Neutrophil (primary cell): Measurements from ENCODE around the gene TAOK2.

Experiments used
- H3K27ac ChIP-seq: fragments of 200-600 bp; sonication (generic); 2 replicates; pipeline ENCODE4 v1.5.1; 2016; ENCODE audit warnings: mild to moderate bottlenecking, moderate library complexity
- H3K27me3 ChIP-seq: fragments of 200-600 bp; sonication (generic); 2 replicates; pipeline ENCODE4 v1.6.0; 2016; ENCODE audit warnings: mild to moderate bottlenecking
- H3K36me3 ChIP-seq: fragments of 200-600 bp; sonication (generic); 2 replicates; pipeline ENCODE4 v1.5.1; 2017
- H3K4me1 ChIP-seq, 2 experiments: fragments of 200-600 bp in 1 of 2; sonication (generic) in 1 of 2; 1 replicate in 1 of 2; 2 replicates in 1 of 2; pipeline versions ENCODE4 v1.5.1 to v1.6.1; 2013 to 2016; ENCODE audit warnings: low read depth in 1 of 2, low read length in 1 of 2, mild to moderate bottlenecking in 1 of 2, moderate library complexity in 1 of 2; ENCODE audit not compliant: control insufficient read depth in 1 of 2, insufficient read depth in 1 of 2
- H3K4me3 ChIP-seq, 2 experiments: fragments of 200-600 bp in 1 of 2; sonication (generic) in 1 of 2; 1 replicate in 1 of 2; 2 replicates in 1 of 2; pipeline ENCODE4 v1.5.1; 2013 to 2016; ENCODE audit warnings: low read depth in 1 of 2, low read length in 1 of 2, mild to moderate bottlenecking in 1 of 2, moderate library complexity in 1 of 2
- H3K9me3 ChIP-seq: fragments of 200-600 bp; sonication (generic); 2 replicates; pipeline ENCODE4 v1.5.1; 2016
- TF ChIP-seq, protein P1 (sequence below): fragments of 200-600 bp; sonication (generic); IDR thresholded peaks from 2 replicates; pipeline ENCODE4 v1.5.1; 2016; ENCODE audit warnings: antibody characterized with exemption

The TAOK2 gene

DNA sequence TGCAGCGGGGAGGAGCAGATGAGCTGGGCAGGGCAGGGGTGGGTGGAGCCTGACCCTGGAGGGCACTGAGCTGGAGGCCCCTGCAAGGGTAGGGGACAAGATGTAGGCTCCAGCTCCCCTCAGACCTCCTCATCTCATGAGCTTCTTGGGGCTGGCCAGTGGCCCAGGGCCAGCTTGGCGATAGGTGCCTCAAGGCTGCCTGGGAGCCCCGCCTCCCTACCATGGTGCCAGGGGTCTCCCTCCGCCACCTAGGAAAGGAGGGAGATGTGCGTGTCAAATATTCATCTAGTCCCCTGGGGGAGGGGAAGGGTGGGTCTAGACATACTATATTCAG, 17.9 kb downstream of the TAOK2 start:
- H3K4me3 ChIP-seq = no peak overlapping the region
- peaks cover 69% of the 10 kb centered on the region for H3K36me3 ChIP-seq
- no peak overlapping the region for H3K27ac ChIP-seq
- H3K4me1 ChIP-seq = peaks cover 14 to 21% of the 10 kb centered on the region in 2 experiments
- no peaks in the 10 kb centered on the region for H3K9me3 ChIP-seq
- TF ChIP-seq, protein P1, sequence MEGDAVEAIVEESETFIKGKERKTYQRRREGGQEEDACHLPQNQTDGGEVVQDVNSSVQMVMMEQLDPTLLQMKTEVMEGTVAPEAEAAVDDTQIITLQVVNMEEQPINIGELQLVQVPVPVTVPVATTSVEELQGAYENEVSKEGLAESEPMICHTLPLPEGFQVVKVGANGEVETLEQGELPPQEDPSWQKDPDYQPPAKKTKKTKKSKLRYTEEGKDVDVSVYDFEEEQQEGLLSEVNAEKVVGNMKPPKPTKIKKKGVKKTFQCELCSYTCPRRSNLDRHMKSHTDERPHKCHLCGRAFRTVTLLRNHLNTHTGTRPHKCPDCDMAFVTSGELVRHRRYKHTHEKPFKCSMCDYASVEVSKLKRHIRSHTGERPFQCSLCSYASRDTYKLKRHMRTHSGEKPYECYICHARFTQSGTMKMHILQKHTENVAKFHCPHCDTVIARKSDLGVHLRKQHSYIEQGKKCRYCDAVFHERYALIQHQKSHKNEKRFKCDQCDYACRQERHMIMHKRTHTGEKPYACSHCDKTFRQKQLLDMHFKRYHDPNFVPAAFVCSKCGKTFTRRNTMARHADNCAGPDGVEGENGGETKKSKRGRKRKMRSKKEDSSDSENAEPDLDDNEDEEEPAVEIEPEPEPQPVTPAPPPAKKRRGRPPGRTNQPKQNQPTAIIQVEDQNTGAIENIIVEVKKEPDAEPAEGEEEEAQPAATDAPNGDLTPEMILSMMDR = no peak
- H3K27me3 ChIP-seq = no peaks in the 10 kb centered on the region

DNA sequence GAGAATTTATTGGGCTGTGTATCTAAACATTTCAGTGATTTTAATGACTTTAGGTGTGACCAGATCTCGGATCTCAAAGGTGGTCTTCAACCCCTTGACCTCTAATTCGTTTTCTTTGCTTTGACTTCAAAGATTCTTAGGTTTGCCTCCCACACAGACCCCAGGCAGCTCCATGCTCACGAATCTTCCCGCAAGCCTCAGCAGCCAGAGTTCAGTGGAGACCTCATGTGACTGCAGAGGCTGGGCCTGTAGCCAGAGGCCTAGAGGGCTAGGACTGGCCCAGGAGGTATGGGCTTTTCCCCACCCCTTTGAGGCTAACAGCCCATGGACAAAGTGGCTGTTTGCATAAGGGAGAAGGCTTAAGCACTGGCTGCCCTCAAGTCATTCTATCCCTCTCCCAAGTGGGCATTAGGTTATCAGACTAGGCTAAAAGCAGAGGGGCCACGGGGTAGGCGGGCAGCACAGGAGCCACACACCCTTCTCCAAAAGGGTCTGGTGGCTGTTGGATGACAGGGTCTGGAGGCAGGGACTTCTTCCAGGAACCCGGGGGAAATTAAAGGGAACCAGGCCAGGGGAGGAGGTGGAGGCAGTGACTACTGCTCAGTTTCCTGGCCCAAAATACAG, 18.8 kb downstream of the TAOK2 start:
- TF ChIP-seq, protein P1 = no peak
- no peaks in the 10 kb centered on the region for H3K27me3 ChIP-seq
- peaks cover 60% of the 10 kb centered on the region for H3K36me3 ChIP-seq
- H3K9me3 ChIP-seq = no peaks in the 10 kb centered on the region
- H3K27ac ChIP-seq = no peak overlapping the region
- H3K4me1 ChIP-seq = peaks cover 19 to 25% of the 10 kb centered on the region in 2 experiments
- no peak overlapping the region for H3K4me3 ChIP-seq

DNA sequence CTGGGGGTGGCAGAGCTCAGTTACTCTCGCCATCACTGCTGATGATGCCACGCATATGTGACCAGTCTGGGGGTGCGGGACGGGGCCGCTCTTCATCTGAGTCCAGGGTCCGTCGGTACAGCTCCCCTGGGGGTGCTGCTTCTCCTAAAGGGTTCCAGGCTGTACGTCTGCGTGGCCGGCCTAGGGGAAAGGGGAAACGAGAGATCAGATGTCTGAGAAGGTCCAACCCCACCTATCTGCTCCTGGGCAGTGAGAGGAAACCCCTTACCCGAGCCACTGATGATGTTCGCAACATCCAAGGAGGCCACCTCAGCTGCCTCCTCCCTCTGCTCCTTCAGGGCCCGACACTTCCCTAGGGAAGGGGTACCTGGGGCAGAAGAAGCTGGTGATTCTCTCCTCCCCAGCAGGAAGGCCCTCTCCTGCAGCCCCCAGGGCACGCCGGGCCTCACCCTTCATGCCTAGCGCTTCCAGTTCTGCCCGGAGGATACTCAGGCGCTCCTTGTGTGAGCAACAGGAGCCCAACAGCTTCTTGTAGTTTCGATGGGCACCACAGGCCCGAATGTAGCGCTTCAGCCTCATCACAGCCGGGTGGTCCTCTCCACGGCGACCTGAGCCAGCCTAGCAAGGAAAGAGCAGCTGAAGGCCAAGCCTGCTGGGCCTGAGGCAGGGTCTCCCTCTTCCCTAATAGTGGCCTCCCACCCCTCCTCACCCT, 19.7 kb downstream of the TAOK2 start:
- Histone ChIP-seq H3K27me3 (no peaks in the 10 kb centered on the region), H3K27ac (no peak overlapping the region), H3K4me3 (no peak overlapping the region), H3K36me3 (peaks cover 51% of the 10 kb centered on the region), H3K9me3 (no peaks in the 10 kb centered on the region), H3K4me1 (peaks cover 19 to 25% of the 10 kb centered on the region in 2 experiments)
- TF ChIP-seq, protein P1 = no peak

DNA sequence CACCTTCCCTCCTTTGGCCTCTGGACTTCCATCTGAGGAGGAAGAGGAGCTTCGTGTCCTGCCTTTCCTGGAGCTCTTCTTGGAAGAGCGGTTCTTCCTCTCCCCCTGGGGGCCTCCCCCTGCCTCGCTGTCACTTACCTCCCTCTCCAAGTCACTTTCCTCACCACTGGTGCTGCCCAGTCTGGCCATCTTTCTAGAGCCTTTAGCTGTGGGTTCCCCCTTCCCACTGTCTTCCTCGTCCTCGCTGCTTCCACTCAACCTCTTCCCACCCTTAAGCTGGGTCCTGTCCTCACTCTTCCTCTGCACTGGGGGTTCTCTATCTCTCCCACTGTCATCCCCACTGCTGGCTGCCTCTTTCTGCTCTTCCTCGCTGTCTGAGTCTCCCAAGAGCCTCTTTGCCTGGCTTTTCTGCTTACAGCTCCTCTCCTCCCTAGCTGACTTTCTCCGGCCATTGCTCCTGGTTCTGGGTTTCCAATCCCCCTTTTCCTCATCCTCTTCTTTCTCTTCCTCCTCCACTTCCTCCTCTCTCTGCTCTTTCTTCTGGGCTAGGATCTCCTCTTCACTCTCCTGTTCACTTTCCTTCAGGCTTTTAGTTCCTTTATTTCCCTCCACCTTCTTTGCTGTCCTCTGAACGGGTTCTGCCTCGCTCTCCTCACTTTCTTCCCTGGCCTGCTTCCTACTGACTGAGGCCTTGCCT, 20.4 kb downstream of the TAOK2 start:
- Histone ChIP-seq H3K27me3 (no peaks in the 10 kb centered on the region), H3K27ac (peak overlapping the region; percentile 80), H3K4me3 (peak overlapping the region in 1 of 2 experiments; percentile 100), H3K36me3 (peaks cover 45% of the 10 kb centered on the region), H3K4me1 (peaks cover 19 to 25% of the 10 kb centered on the region in 2 experiments), H3K9me3 (no peaks in the 10 kb centered on the region)
- TF ChIP-seq, protein P1 = no peak

DNA sequence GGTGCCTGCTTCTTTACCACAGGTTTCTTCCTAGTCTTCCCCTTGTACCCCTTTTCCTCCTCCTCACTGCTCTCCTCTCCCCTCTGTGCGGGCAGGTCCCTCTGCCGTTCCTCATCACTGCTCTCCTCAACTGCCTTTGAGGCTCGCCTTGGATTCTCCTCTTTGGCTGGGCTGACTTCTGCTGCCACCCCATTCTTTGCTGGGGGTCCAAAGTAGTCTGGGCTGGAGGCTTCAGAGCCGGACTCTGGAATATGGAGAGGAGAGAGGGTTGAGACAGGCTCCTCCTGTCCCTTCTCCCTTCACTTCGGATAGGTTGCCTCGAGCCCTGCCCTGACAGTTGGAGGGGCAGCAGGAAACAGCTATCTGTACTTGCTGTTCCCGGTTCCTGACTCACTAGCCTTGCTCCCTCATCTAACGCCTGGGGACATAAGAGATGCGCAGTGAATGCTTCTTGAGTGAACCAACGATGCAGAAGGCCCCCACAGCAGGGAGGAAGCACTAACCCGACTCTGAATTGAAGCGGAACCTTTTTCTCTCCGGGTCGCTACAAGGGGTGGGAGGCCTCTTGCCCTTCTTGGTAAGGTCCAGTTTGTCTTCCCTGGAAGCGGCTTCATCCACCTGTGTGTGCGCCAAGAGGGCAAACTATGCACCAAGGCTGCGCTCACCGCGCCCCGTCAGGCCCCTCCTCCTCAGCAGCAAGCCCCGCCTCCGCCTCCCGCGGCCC, 21.1 kb downstream of the TAOK2 start:
- H3K4me3 ChIP-seq = peak overlapping the region; percentile 100
- H3K4me1 ChIP-seq = peaks cover 19 to 25% of the 10 kb centered on the region in 2 experiments
- H3K9me3 ChIP-seq = no peaks in the 10 kb centered on the region
- H3K27me3 ChIP-seq = no peaks in the 10 kb centered on the region
- TF ChIP-seq, protein P1 = no peak
- H3K36me3 ChIP-seq = peaks cover 45% of the 10 kb centered on the region
- peak overlapping the region; percentile 80 for H3K27ac ChIP-seq
